Activated CD4-positive, alpha-beta memory T cell treated with anti-CD3 and anti-CD28 coated beads, Interleukin-2, amount 10 ng/mL, durations not matched to agents 7 days and 5 days (primary cell): ENCODE measurements around the gene CHCHD6. TPM values are rescaled to one million over a fixed set of nuclear protein-coding genes. Genes with fewer than 3 reads are reported as not detected.

ENCODE experiments used
- CTCF ChIA-PET: fragments of 350-600 bp; sonication (Branson Sonifier 250); formaldehyde crosslinking; loops from one replicate; lab custom pipeline; 2021; ENCODE audit warnings: antibody characterized with exemption, inconsistent platforms; lab: Charles Lee
- POLR2A ChIA-PET: fragments of 350-600 bp; sonication (Branson Sonifier 250); formaldehyde crosslinking; loops from one replicate; lab custom pipeline; 2021; ENCODE audit warnings: antibody characterized with exemption; lab: Charles Lee
- DNase-seq: peaks from one replicate; pipeline ENCODE4 v3.0.0-alpha.2; 2020
- H3K27ac Mint-ChIP-seq: one replicate; pipeline ENCODE4 v1.8.0; 2021; ENCODE audit warnings: mild to moderate bottlenecking, mixed read lengths
- H3K27me3 Mint-ChIP-seq: one replicate; pipeline ENCODE4 v1.8.0; 2021; ENCODE audit warnings: mixed read lengths
- H3K36me3 Mint-ChIP-seq: one replicate; pipeline ENCODE4 v1.8.0; 2021; ENCODE audit warnings: low read depth, mixed read lengths
- H3K4me1 Mint-ChIP-seq: one replicate; pipeline ENCODE4 v1.8.0; 2021; ENCODE audit warnings: mixed read lengths
- H3K4me3 Mint-ChIP-seq: one replicate; pipeline ENCODE4 v1.8.0; 2021; ENCODE audit warnings: mild to moderate bottlenecking, mixed read lengths
- H3K9me3 Mint-ChIP-seq: one replicate; pipeline ENCODE4 v1.8.0; 2021; ENCODE audit warnings: mixed read lengths
- total RNA-seq, 2 experiments: library from RNA; stranded (reverse); gene quantifications; one replicate each; pipeline ENCODE4 v1.2.3, GENCODE V29; 2021

Gene CHCHD6
- total RNA-seq, 2 experiments from 2014 or later: 4.0 to 4.1 TPM

- ChIA-PET CTCF (no interaction called here), POLR2A (no interaction called here)
- H3K4me1 Mint-ChIP-seq: peaks cover 11% of the 10 kb centered on the region
- no peak for DNase-seq
- H3K27me3 Mint-ChIP-seq: no peaks in the 10 kb centered on the region
- no peak overlapping the region for H3K4me3 Mint-ChIP-seq
- no peaks in the 10 kb centered on the region for H3K9me3 Mint-ChIP-seq
- H3K36me3 Mint-ChIP-seq: no peaks in the 10 kb centered on the region
- no peak overlapping the region for H3K27ac Mint-ChIP-seq
These were observed 187.8 kb downstream of the CHCHD6 start for GRCh38 chr3:126891791-126892190.

- Mint-ChIP-seq H3K27me3 (no peaks in the 10 kb centered on the region), H3K27ac (no peak overlapping the region), H3K4me1 (peaks cover 3% of the 10 kb centered on the region), H3K9me3 (no peaks in the 10 kb centered on the region), H3K4me3 (no peak overlapping the region), H3K36me3 (no peaks in the 10 kb centered on the region)
- DNase-seq: no peak
- CTCF ChIA-PET: no interaction called here
- POLR2A ChIA-PET: no interaction called here
These were observed 189.6 kb downstream of the CHCHD6 start for GRCh38 chr3:126893651-126894050.

- CTCF ChIA-PET: no interaction called here
- Mint-ChIP-seq H3K27ac (no peak overlapping the region), H3K9me3 (no peaks in the 10 kb centered on the region), H3K4me3 (no peak overlapping the region), H3K27me3 (no peaks in the 10 kb centered on the region), H3K36me3 (no peaks in the 10 kb centered on the region), H3K4me1 (no peaks in the 10 kb centered on the region)
- DNase-seq: no peak
- POLR2A ChIA-PET: no interaction called here
These were observed 190.4 kb downstream of the CHCHD6 start for GRCh38 chr3:126894475-126894874.

GRCh38 chr3:126895178-126896066, 191.4 kb downstream of the CHCHD6 start:
- Mint-ChIP-seq H3K4me3 (no peak overlapping the region), H3K27me3 (no peaks in the 10 kb centered on the region), H3K9me3 (no peaks in the 10 kb centered on the region), H3K36me3 (no peaks in the 10 kb centered on the region), H3K27ac (no peak overlapping the region), H3K4me1 (no peaks in the 10 kb centered on the region)
- ChIA-PET CTCF (no interaction called here), POLR2A (interaction anchor here (0.9 to 1.3 kb wide), 2 partner anchors 16 to 21 kb away, joined by 3 to 4 read pairs; no protein-coding TSS in a partner anchor)
- no peak for DNase-seq

GRCh38 chr3:126896067-126896441, 192.0 kb downstream of the CHCHD6 start:
- no peaks in the 10 kb centered on the region for H3K36me3 Mint-ChIP-seq
- no peaks in the 10 kb centered on the region for H3K27me3 Mint-ChIP-seq
- H3K9me3 Mint-ChIP-seq: no peaks in the 10 kb centered on the region
- CTCF ChIA-PET: no interaction called here
- POLR2A ChIA-PET: interaction anchor here (0.9 to 1.3 kb wide), 2 partner anchors 15 to 22 kb away, joined by 3 to 4 read pairs; no protein-coding TSS in a partner anchor
- no peak overlapping the region for H3K4me3 Mint-ChIP-seq
- H3K4me1 Mint-ChIP-seq: no peaks in the 10 kb centered on the region
- DNase-seq: no peak
- no peak overlapping the region for H3K27ac Mint-ChIP-seq

GRCh38 chr3:126896968-126897367, 192.9 kb downstream of the CHCHD6 start:
- Mint-ChIP-seq H3K9me3 (no peaks in the 10 kb centered on the region), H3K4me3 (no peak overlapping the region), H3K4me1 (no peaks in the 10 kb centered on the region), H3K27ac (no peak overlapping the region), H3K27me3 (no peaks in the 10 kb centered on the region), H3K36me3 (no peaks in the 10 kb centered on the region)
- no peak for DNase-seq
- CTCF ChIA-PET: no interaction called here
- POLR2A ChIA-PET: no interaction called here

GRCh38 chr3:126897943-126898342, 193.9 kb downstream of the CHCHD6 start:
- no peaks in the 10 kb centered on the region for H3K36me3 Mint-ChIP-seq
- CTCF ChIA-PET: no interaction called here
- no peaks in the 10 kb centered on the region for H3K4me1 Mint-ChIP-seq
- no peaks in the 10 kb centered on the region for H3K27me3 Mint-ChIP-seq
- no peak for DNase-seq
- no peak overlapping the region for H3K27ac Mint-ChIP-seq
- H3K9me3 Mint-ChIP-seq: no peaks in the 10 kb centered on the region
- H3K4me3 Mint-ChIP-seq: no peak overlapping the region
- POLR2A ChIA-PET: no interaction called here

- CTCF ChIA-PET: no interaction called here
- no peaks in the 10 kb centered on the region for H3K27me3 Mint-ChIP-seq
- H3K27ac Mint-ChIP-seq: no peak overlapping the region
These were observed 197.0 kb downstream of the CHCHD6 start for GRCh38 chr3:126900859-126901540.

GRCh38 chr3:126901631-126902030, 197.6 kb downstream of the CHCHD6 start:
- H3K36me3 Mint-ChIP-seq: no peaks in the 10 kb centered on the region
- DNase-seq: no peak
- no peak overlapping the region for H3K4me3 Mint-ChIP-seq
- no peaks in the 10 kb centered on the region for H3K9me3 Mint-ChIP-seq
- no peaks in the 10 kb centered on the region for H3K27me3 Mint-ChIP-seq
- ChIA-PET CTCF (no interaction called here), POLR2A (no interaction called here)
- H3K27ac Mint-ChIP-seq: no peak overlapping the region
- no peaks in the 10 kb centered on the region for H3K4me1 Mint-ChIP-seq

More at GRCh38 chr3:126900859-126901540, 197.0 kb downstream of the CHCHD6 start:
- no peaks in the 10 kb centered on the region for H3K9me3 Mint-ChIP-seq
- no peaks in the 10 kb centered on the region for H3K4me1 Mint-ChIP-seq
- POLR2A ChIA-PET: interaction anchor here (2.1 kb wide), 1 partner anchor 11 kb away, joined by 9 read pairs; no protein-coding TSS in a partner anchor
- no peaks in the 10 kb centered on the region for H3K36me3 Mint-ChIP-seq
- H3K4me3 Mint-ChIP-seq: no peak overlapping the region
- DNase-seq: no peak

GRCh38 chr3:126903521-126903920, 199.5 kb downstream of the CHCHD6 start:
- DNase-seq: no peak
- Mint-ChIP-seq H3K4me3 (no peak overlapping the region), H3K4me1 (peaks cover 6% of the 10 kb centered on the region), H3K9me3 (no peaks in the 10 kb centered on the region), H3K27ac (no peak overlapping the region), H3K36me3 (no peaks in the 10 kb centered on the region), H3K27me3 (peaks cover under 1% of the 10 kb centered on the region)
- CTCF ChIA-PET: no interaction called here
- POLR2A ChIA-PET: no interaction called here

GRCh38 chr3:126907557-126907956, 203.5 kb downstream of the CHCHD6 start:
- Mint-ChIP-seq H3K4me1 (peaks cover 46% of the 10 kb centered on the region), H3K9me3 (no peaks in the 10 kb centered on the region), H3K4me3 (no peak overlapping the region), H3K27me3 (peaks cover 2% of the 10 kb centered on the region), H3K36me3 (peaks cover 11% of the 10 kb centered on the region), H3K27ac (no peak overlapping the region)
- ChIA-PET CTCF (no interaction called here), POLR2A (no interaction called here)
- DNase-seq: no peak

GRCh38 chr3:126908752-126909275, 204.8 kb downstream of the CHCHD6 start:
- peaks cover 55% of the 10 kb centered on the region for H3K4me1 Mint-ChIP-seq
- no peak overlapping the region for H3K27ac Mint-ChIP-seq
- H3K36me3 Mint-ChIP-seq: peaks cover 11% of the 10 kb centered on the region
- H3K9me3 Mint-ChIP-seq: no peaks in the 10 kb centered on the region
- CTCF ChIA-PET: no interaction called here
- peaks cover 2% of the 10 kb centered on the region for H3K27me3 Mint-ChIP-seq
- DNase-seq: peak; percentile 41
- H3K4me3 Mint-ChIP-seq: no peak overlapping the region
- POLR2A ChIA-PET: no interaction called here

- ChIA-PET POLR2A (interaction anchor here (1.8 kb wide), 1 partner anchor 72 kb away, joined by 7 read pairs; the partner anchor contains the start of gene PLXNA1), CTCF (interaction anchor here (0.6 to 2.3 kb wide), 3 partner anchors 14 to 73 kb away, joined by 3 to 8 read pairs (median 6); partner anchors contain the start of gene PLXNA1)
- peaks cover 11% of the 10 kb centered on the region for H3K36me3 Mint-ChIP-seq
- peaks cover 2% of the 10 kb centered on the region for H3K27me3 Mint-ChIP-seq
- H3K4me1 Mint-ChIP-seq: peaks cover 58% of the 10 kb centered on the region
- H3K9me3 Mint-ChIP-seq: no peaks in the 10 kb centered on the region
- H3K4me3 Mint-ChIP-seq: no peak overlapping the region
- no peak overlapping the region for H3K27ac Mint-ChIP-seq
- no peak for DNase-seq
These were observed 206.2 kb downstream of the CHCHD6 start for GRCh38 chr3:126910231-126910630.
